Chondrocyte (in vitro differentiated cells): Measurements from ENCODE around the gene KPRP. TPM values are rescaled to one million over a fixed set of nuclear protein-coding genes. Genes with fewer than 3 reads are reported as not detected.

Source experiments
- DNase-seq: peaks from one replicate; pipeline ENCODE4 v3.0.0; 2021; ENCODE audit warnings: mixed read lengths, low spot score
- H3K27ac Mint-ChIP-seq: one replicate; pipeline ENCODE4 v1.8.0; 2021; ENCODE audit warnings: mild to moderate bottlenecking, moderate library complexity, mixed read lengths; ENCODE audit not compliant: unreplicated experiment
- H3K27me3 Mint-ChIP-seq: 2 replicates; pipeline ENCODE4 v1.8.0; 2021; ENCODE audit warnings: low read depth, mixed read lengths
- H3K36me3 Mint-ChIP-seq: 2 replicates; pipeline ENCODE4 v1.8.0; 2021; ENCODE audit warnings: low read depth, mixed read lengths
- H3K4me1 Mint-ChIP-seq: 2 replicates; pipeline ENCODE4 v1.8.0; 2021; ENCODE audit warnings: low read depth, mild to moderate bottlenecking, mixed read lengths
- H3K4me3 Mint-ChIP-seq: one replicate; pipeline ENCODE4 v1.8.0; 2021; ENCODE audit warnings: mild to moderate bottlenecking, moderate library complexity, mixed read lengths; ENCODE audit not compliant: unreplicated experiment
- H3K9me3 Mint-ChIP-seq: 2 replicates; pipeline ENCODE4 v1.8.0; 2021; ENCODE audit warnings: low read depth, mixed read lengths
- total RNA-seq: library from RNA; stranded (reverse); gene quantifications from 3 replicates; pipeline ENCODE4 v1.2.1, GENCODE V29; 2021
- TF ChIP-seq, protein P1 (sequence below): fragments of 200-600 bp; sonication (generic); IDR thresholded peaks from 2 replicates; pipeline ENCODE4 v1.5.0; 2021; ENCODE audit warnings: antibody characterized with exemption, mild to moderate bottlenecking, moderate library complexity

Gene KPRP
- total RNA-seq, 1 donor from 2014 or later, result not detected

DNA sequence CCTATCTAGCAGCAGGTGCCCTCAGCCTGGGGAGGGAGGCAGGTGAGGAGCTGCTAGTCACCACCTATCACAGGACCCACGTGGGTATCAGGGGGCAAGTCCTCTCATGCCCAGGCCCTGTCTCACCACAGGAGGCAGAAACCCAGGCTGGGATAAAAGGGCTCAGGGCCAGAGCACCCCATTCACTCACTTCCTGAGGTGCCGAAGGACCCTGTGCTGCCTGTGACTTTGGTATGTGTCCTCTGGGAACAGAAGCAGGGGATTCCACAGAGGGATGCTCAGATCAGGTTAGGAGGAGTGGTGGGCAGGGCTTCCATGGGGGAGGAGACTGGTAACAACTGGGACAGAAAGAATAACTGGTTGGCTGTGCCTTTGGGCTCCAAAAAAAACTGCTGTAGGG, 28.3 kb downstream of the KPRP start, which contains the start of gene LCE1E:
Gene LCE1E (plus strand): TSS at position 181 of the 400 bp plus-strand sequence. CDS start 1,043 bp downstream, outside the sequence.
- no peaks in the 10 kb centered on the region for H3K4me1 Mint-ChIP-seq
- TF ChIP-seq, protein P1, sequence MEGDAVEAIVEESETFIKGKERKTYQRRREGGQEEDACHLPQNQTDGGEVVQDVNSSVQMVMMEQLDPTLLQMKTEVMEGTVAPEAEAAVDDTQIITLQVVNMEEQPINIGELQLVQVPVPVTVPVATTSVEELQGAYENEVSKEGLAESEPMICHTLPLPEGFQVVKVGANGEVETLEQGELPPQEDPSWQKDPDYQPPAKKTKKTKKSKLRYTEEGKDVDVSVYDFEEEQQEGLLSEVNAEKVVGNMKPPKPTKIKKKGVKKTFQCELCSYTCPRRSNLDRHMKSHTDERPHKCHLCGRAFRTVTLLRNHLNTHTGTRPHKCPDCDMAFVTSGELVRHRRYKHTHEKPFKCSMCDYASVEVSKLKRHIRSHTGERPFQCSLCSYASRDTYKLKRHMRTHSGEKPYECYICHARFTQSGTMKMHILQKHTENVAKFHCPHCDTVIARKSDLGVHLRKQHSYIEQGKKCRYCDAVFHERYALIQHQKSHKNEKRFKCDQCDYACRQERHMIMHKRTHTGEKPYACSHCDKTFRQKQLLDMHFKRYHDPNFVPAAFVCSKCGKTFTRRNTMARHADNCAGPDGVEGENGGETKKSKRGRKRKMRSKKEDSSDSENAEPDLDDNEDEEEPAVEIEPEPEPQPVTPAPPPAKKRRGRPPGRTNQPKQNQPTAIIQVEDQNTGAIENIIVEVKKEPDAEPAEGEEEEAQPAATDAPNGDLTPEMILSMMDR, result no peak
- no peaks in the 10 kb centered on the region for H3K9me3 Mint-ChIP-seq
- no peak within 1 kb of the TSS for H3K4me3 Mint-ChIP-seq
- H3K27me3 Mint-ChIP-seq, result no peaks in the 10 kb centered on the region
- no peaks in the 10 kb centered on the region for H3K36me3 Mint-ChIP-seq
- DNase-seq, result no peak
- no peak within 1 kb of the TSS for H3K27ac Mint-ChIP-seq

DNA sequence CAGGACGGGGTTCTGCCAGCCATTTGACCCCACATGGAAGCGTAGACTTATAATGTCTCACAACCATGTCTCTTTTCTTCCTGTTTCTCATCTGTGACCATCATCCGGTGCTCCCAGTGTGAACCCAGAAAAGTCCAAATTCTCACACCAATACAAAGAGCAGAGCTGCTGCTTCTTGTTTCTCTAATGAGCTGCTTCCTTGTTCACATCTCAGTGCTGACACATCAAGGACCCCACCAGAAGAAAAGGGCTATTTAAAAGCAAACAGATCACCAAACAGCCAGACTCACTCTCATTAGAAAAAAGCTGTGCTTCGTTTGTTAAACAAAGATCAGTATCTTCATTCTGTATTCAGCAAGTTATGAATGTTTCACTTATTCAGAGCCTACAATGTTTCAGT, 37.9 kb downstream of the KPRP start:
- no peak for DNase-seq
- TF ChIP-seq, protein P1, result no peak
- H3K4me1 Mint-ChIP-seq, result no peaks in the 10 kb centered on the region
- no peak overlapping the region for H3K27ac Mint-ChIP-seq
- H3K9me3 Mint-ChIP-seq, result no peaks in the 10 kb centered on the region
- H3K4me3 Mint-ChIP-seq, result no peak overlapping the region
- no peaks in the 10 kb centered on the region for H3K27me3 Mint-ChIP-seq
- H3K36me3 Mint-ChIP-seq, result no peaks in the 10 kb centered on the region

DNA sequence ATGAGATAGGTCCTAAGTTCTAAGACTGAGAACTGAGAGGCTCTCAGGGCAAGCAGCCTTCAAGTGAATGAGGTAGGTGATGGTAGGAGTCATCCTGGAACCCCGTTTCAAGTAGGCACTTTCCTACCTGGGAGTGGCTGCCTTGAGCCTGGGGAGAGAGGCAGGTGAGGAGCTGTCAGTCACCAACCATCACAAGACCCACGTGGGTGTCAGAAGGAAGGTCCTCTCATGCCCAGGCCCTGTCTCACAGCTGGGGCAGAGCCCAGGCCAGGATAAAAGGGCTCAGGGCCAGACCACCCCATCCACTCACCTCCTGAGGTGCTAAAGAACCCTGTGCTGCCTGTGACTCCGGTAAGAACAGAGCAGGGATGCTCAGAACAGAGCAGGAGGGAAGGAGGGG, 38.6 kb downstream of the KPRP start, which contains the start of gene LCE1D:
Gene LCE1D (plus strand): TSS at position 301 of the 400 bp plus-strand sequence. CDS start 1,074 bp downstream, outside the sequence.
- no peak within 1 kb of the TSS for H3K4me3 Mint-ChIP-seq
- no peak for DNase-seq
- no peaks in the 10 kb centered on the region for H3K9me3 Mint-ChIP-seq
- TF ChIP-seq, protein P1, result no peak
- no peaks in the 10 kb centered on the region for H3K4me1 Mint-ChIP-seq
- no peak within 1 kb of the TSS for H3K27ac Mint-ChIP-seq
- H3K27me3 Mint-ChIP-seq, result no peaks in the 10 kb centered on the region
- no peaks in the 10 kb centered on the region for H3K36me3 Mint-ChIP-seq

DNA sequence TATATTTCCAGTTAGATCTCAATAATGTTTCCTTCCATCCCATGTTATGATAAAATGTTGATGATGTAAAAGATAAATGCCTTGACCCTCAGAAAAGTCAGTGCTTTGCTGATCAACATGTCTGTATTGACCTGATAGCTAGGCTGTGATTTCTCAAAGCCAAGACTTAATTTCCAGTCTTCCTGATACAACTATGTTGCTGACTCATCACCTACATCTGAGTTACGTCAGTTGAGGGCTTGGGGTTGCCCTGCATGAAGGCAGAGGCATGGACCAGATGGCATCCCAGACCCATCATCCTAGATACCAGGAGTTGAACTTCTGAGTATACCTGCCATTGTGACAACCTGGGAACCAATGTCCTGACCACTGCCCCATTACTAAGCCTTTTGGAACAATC, 43.5 kb downstream of the KPRP start:
- no peaks in the 10 kb centered on the region for H3K9me3 Mint-ChIP-seq
- no peaks in the 10 kb centered on the region for H3K27me3 Mint-ChIP-seq
- H3K36me3 Mint-ChIP-seq, result no peaks in the 10 kb centered on the region
- DNase-seq, result no peak
- no peaks in the 10 kb centered on the region for H3K4me1 Mint-ChIP-seq
- TF ChIP-seq, protein P1, result no peak
- H3K27ac Mint-ChIP-seq, result no peak overlapping the region
- no peak overlapping the region for H3K4me3 Mint-ChIP-seq

DNA sequence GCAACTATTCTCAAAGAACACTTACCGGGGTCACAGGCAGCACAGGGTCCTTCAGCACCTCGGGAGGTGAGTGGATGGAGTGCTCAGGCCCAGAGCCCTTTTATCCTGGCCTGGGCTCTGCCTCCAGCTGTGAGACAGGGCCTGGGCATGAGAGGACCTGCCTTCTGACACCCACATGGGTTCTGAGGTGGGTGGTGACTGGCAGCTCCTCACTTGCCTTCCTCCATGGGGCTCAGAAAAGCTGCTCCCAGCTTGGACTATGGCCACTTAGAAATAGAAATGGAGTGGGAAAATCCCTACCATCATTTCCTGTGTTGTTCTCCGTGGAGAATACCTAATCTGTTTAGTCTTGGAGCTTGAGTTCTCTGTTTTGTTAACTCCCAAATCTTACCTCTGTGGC, 48.8 kb downstream of the KPRP start, which contains the start of gene LCE1C:
Gene LCE1C (minus strand): TSS at position 76 of the 400 bp plus-strand sequence. CDS start 1,173 bp downstream, outside the sequence.
- Mint-ChIP-seq H3K9me3 (no peaks in the 10 kb centered on the region), H3K27me3 (no peaks in the 10 kb centered on the region), H3K4me1 (no peaks in the 10 kb centered on the region), H3K36me3 (no peaks in the 10 kb centered on the region), H3K27ac (no peak within 1 kb of the TSS), H3K4me3 (no peak within 1 kb of the TSS)
- DNase-seq, result no peak
- TF ChIP-seq, protein P1, result no peak
